ENCODE results near the gene AMOTL1. TPM values are rescaled to one million over a fixed set of nuclear protein-coding genes. Genes with fewer than 3 reads are reported as not detected.

Gene AMOTL1
- total RNA-seq, 4 donors from 2014 or later, result 34.1 to 51.2 (median 41.0) TPM

- no peaks in the 10 kb centered on the region for H3K36me3 ChIP-seq
- intact Hi-C loops (cut with DNase I), result no loop called here
- 57 to 62% methylated on average over 2 of the region's 2 CpGs for WGBS, 2 donors
- H3K27ac ChIP-seq, result no peak overlapping the region
- no peaks in the 10 kb centered on the region for H3K27me3 ChIP-seq
- no peak overlapping the region for H3K4me3 ChIP-seq (replicated peaks in 1 of 3)
- no peak for TF ChIP-seq POLR2A (IDR thresholded peaks at IDR 0.05)
- DNase-seq, result no peak
- no peaks in the 10 kb centered on the region for H3K9me3 ChIP-seq
- peaks cover 19 to 49% of the 10 kb centered on the region in 2 donors for H3K4me1 ChIP-seq
These were observed 3.2 kb downstream of the AMOTL1 start for GRCh38 chr11:94771390-94771789.

GRCh38 chr11:94771951-94772350 is 3.8 kb downstream of the AMOTL1 start:
- intact Hi-C loops (cut with DNase I), result no loop called here
- H3K4me1 ChIP-seq, result peaks cover 22 to 53% of the 10 kb centered on the region in 2 donors

DNA sequence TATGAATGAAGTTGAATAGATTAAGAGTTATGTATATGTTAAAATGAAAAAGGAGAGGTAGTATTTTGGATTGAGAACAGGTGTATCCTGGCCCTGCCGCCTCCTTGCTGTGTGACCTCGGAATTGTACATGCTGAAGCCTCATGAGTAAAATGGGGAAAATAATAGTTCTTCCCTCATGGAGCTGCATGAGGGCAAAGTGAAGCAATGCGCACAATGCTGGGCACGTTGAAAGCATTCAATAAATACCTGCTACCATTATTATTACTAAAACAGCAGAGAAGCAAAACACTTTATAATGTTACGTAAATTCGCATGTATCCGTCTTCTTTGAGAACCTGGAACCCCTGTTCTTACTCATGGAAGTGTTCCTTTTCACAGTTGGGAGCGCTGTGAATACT is 5.7 kb downstream of the AMOTL1 start:
- no peaks in the 10 kb centered on the region for H3K36me3 ChIP-seq
- 96% methylated on average over 8 of the region's 8 CpGs for WGBS, 2 donors
- no peak for DNase-seq
- TF ChIP-seq POLR2A (IDR thresholded peaks at IDR 0.05) (no peak), CTCF (IDR thresholded peaks at IDR 0.05) (no peak)
- no peak overlapping the region for H3K4me3 ChIP-seq (replicated peaks in 1 of 3)
- no peaks in the 10 kb centered on the region for H3K27me3 ChIP-seq
- intact Hi-C loops (cut with DNase I), result no loop called here
- H3K27ac ChIP-seq, result no peak overlapping the region
- H3K9me3 ChIP-seq, result no peaks in the 10 kb centered on the region
- H3K4me1 ChIP-seq, result peaks cover 22 to 47% of the 10 kb centered on the region in 2 donors

More at GRCh38 chr11:94771951-94772350, 3.8 kb downstream of the AMOTL1 start:
- Histone ChIP-seq H3K27me3 (no peaks in the 10 kb centered on the region), H3K9me3 (no peaks in the 10 kb centered on the region), H3K4me3 (replicated peaks in 1 of 3) (no peak overlapping the region), H3K36me3 (no peaks in the 10 kb centered on the region), H3K27ac (no peak overlapping the region)
- TF ChIP-seq CTCF (IDR thresholded peaks at IDR 0.05), result no peak
- TF ChIP-seq POLR2A (IDR thresholded peaks at IDR 0.05), result no peak
- 85 to 92% methylated on average over 2 of the region's 2 CpGs for WGBS, 2 donors
- no peak for DNase-seq

GRCh38 chr11:94774345-94774744 is 6.2 kb downstream of the AMOTL1 start:
- no peaks in the 10 kb centered on the region for H3K9me3 ChIP-seq
- DNase-seq, result no peak
- H3K27me3 ChIP-seq, result no peaks in the 10 kb centered on the region
- TF ChIP-seq CTCF (IDR thresholded peaks at IDR 0.05) (no peak), POLR2A (IDR thresholded peaks at IDR 0.05) (no peak)
- no peak overlapping the region for H3K4me3 ChIP-seq (replicated peaks in 1 of 3)
- H3K36me3 ChIP-seq, result no peaks in the 10 kb centered on the region
- 84 to 90% methylated on average over 3 of the region's 3 CpGs for WGBS, 2 donors
- intact Hi-C loops (cut with DNase I), result no loop called here
- no peak overlapping the region for H3K27ac ChIP-seq
- H3K4me1 ChIP-seq, result peaks cover 22 to 47% of the 10 kb centered on the region in 2 donors

GRCh38 chr11:94775567-94776327 is 7.6 kb downstream of the AMOTL1 start:
- no peak overlapping the region for H3K27ac ChIP-seq

More at GRCh38 chr11:94775567-94776327, 7.6 kb downstream of the AMOTL1 start:
- H3K4me1 ChIP-seq, result peaks cover 11 to 42% of the 10 kb centered on the region in 2 donors
- no peaks in the 10 kb centered on the region for H3K9me3 ChIP-seq
- TF ChIP-seq CTCF (IDR thresholded peaks at IDR 0.05) (no peak), POLR2A (IDR thresholded peaks at IDR 0.05) (no peak)
- H3K36me3 ChIP-seq, result no peaks in the 10 kb centered on the region
- H3K4me3 ChIP-seq (replicated peaks in 1 of 3), result no peak overlapping the region
- intact Hi-C loops (cut with DNase I), result no loop called here
- no peaks in the 10 kb centered on the region for H3K27me3 ChIP-seq
- 80 to 81% methylated on average over 5 of the region's 5 CpGs for WGBS, 2 donors
- no peak for DNase-seq
